HL-60 (cell line): Measurements from ENCODE around the gene FDX2.

Experiments used
- CTCF ChIP-seq: IDR thresholded peaks from one replicate; pipeline ENCODE4 v1.5.1; 2011; ENCODE audit warnings: low read length, control low read depth, inconsistent platforms; ENCODE audit not compliant: insufficient read depth
- GABPA ChIP-seq: IDR thresholded peaks from 2 replicates; pipeline ENCODE4 v1.6.1; 2012; ENCODE audit warnings: low read depth
- POLR2AphosphoS5 ChIP-seq: IDR thresholded peaks from 2 replicates; pipeline ENCODE4 v1.6.1; 2012; ENCODE audit warnings: low read depth
- REST ChIP-seq: IDR thresholded peaks from 2 replicates; pipeline ENCODE4 v1.6.1; 2012; ENCODE audit warnings: low read depth; ENCODE audit not compliant: insufficient replicate concordance

GRCh38 chr19:10292206-10292788 lies 23.5 kb downstream of the FDX2 start:
- TF ChIP-seq REST (no peak), CTCF (no peak), POLR2AphosphoS5 (no peak), GABPA (no peak)
